PFSK-1 (cell line): ENCODE measurements around the gene SLAMF9.

Experiments
- FOXP2 ChIP-seq: optimal IDR thresholded peaks from 2 replicates; pipeline ENCODE3; 2011; ENCODE audit warnings: borderline replicate concordance, control low read depth, inconsistent platforms; ENCODE audit not compliant: insufficient read depth; ENCODE audit errors: extremely low read length, extremely low read depth
- POLR2AphosphoS5 ChIP-seq: IDR thresholded peaks from 2 replicates; pipeline ENCODE4 v1.6.1; 2012; ENCODE audit warnings: low read depth, mild to moderate bottlenecking, control low read depth, low read length, moderate library complexity
- SIN3A ChIP-seq: IDR thresholded peaks from 2 replicates; pipeline ENCODE4 v1.6.1; 2012; ENCODE audit warnings: mild to moderate bottlenecking, low read length, moderate library complexity, borderline replicate concordance; ENCODE audit not compliant: insufficient read depth
- TAF1 ChIP-seq: IDR thresholded peaks from 2 replicates; pipeline ENCODE4 v1.6.1; 2012; ENCODE audit warnings: low read length, control low read depth, borderline replicate concordance; ENCODE audit not compliant: insufficient read depth
- TF ChIP-seq, protein P1 (sequence below), 2 experiments: IDR thresholded peaks; 2 replicates each; pipeline versions ENCODE4 v1.6.1 to v1.8.0; 2011 to 2012; ENCODE audit warnings: low read depth in 2 of 2, low read length in 2 of 2, control low read depth in 1 of 2, inconsistent platforms in 1 of 2, mild to moderate bottlenecking in 1 of 2, moderate library complexity in 1 of 2; ENCODE audit not compliant: insufficient read depth in 1 of 2

Gene SLAMF9

DNA sequence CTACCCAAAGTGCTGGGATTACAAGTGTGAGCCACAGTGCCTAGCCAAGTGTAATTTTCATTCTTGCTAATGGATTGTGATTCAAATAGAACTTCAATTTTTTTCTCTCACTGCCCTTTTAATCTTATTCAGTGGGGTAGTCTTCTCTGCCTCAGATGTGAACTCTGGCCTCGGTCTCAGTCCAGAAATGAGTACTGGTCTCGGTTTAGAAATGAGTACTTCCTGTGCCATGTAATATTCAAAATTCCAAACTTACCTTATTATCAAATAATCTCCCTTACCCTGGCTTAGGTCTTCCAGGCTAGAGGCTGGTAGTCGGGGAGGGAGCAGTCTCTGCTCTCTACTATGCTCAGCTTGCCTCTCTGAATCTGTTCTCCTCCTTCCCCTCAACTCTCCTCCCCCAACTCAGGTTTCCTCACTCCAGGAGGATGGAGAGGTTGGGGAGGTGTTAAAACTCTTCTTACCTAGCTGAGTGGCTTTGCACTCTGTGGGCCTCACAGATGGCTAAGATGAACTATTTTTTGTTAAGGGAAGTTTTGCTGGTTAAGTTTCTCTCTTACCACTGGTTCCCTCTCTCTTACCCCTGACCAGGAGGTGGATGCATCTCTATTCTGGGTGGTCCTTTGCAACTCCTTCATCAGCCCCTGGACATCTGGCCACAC, 4.8 kb upstream of the SLAMF9 start:
- TF ChIP-seq POLR2AphosphoS5 (no peak), TAF1 (no peak), SIN3A (no peak), FOXP2 (no peak)
- TF ChIP-seq, protein P1, sequence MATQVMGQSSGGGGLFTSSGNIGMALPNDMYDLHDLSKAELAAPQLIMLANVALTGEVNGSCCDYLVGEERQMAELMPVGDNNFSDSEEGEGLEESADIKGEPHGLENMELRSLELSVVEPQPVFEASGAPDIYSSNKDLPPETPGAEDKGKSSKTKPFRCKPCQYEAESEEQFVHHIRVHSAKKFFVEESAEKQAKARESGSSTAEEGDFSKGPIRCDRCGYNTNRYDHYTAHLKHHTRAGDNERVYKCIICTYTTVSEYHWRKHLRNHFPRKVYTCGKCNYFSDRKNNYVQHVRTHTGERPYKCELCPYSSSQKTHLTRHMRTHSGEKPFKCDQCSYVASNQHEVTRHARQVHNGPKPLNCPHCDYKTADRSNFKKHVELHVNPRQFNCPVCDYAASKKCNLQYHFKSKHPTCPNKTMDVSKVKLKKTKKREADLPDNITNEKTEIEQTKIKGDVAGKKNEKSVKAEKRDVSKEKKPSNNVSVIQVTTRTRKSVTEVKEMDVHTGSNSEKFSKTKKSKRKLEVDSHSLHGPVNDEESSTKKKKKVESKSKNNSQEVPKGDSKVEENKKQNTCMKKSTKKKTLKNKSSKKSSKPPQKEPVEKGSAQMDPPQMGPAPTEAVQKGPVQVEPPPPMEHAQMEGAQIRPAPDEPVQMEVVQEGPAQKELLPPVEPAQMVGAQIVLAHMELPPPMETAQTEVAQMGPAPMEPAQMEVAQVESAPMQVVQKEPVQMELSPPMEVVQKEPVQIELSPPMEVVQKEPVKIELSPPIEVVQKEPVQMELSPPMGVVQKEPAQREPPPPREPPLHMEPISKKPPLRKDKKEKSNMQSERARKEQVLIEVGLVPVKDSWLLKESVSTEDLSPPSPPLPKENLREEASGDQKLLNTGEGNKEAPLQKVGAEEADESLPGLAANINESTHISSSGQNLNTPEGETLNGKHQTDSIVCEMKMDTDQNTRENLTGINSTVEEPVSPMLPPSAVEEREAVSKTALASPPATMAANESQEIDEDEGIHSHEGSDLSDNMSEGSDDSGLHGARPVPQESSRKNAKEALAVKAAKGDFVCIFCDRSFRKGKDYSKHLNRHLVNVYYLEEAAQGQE (IDR thresholded peaks at IDR 0.05; ENCODE audit: insufficient read depth in 1 of 2, low read depth in 2 of 2, low read length in 2 of 2): no peak

DNA sequence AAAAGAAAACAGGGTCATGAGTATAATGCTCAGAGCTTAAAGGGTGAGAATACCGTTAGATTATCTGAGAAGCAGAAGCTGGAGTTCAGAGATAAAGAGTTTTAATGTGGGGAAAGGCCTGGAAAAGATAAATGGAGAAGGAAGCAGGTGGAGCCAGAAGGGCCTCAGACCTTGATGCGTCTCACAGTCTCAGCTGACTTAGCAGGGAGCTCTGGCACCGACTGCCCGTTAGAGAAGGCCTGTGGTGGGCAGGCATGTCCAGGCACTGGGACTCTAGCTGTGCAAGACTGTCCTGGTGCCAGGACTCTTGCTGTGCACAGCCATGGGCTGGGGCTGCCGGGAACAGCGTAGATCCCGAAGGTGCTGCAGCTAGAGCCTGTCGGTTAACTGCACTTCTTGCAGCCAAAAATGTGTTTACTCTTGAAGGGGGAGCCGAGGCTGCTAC, 3.8 kb upstream of the SLAMF9 start:
- TF ChIP-seq FOXP2: no peak
- TF ChIP-seq, protein P1 (IDR thresholded peaks at IDR 0.05; ENCODE audit: insufficient read depth in 1 of 2, low read depth in 2 of 2, low read length in 2 of 2): no peak
- TF ChIP-seq TAF1: no peak
- no peak for TF ChIP-seq POLR2AphosphoS5
- TF ChIP-seq SIN3A: no peak

- TF ChIP-seq, protein P1 (IDR thresholded peaks at IDR 0.05; ENCODE audit: insufficient read depth in 1 of 2, low read depth in 2 of 2, low read length in 2 of 2): no peak
- no peak for TF ChIP-seq SIN3A
- TF ChIP-seq FOXP2: no peak
- TF ChIP-seq POLR2AphosphoS5: no peak
- no peak for TF ChIP-seq TAF1
These were observed 1.4 kb upstream of the SLAMF9 start for GRCh38 chr1:159955456-159955855.

- TF ChIP-seq POLR2AphosphoS5: no peak
- no peak for TF ChIP-seq SIN3A
- TF ChIP-seq, protein P1 (IDR thresholded peaks at IDR 0.05; ENCODE audit: insufficient read depth in 1 of 2, low read depth in 2 of 2, low read length in 2 of 2): no peak
- TF ChIP-seq TAF1: no peak
- TF ChIP-seq FOXP2: no peak
These were observed 1.1 kb downstream of the SLAMF9 start for GRCh38 chr1:159952932-159953331.

DNA sequence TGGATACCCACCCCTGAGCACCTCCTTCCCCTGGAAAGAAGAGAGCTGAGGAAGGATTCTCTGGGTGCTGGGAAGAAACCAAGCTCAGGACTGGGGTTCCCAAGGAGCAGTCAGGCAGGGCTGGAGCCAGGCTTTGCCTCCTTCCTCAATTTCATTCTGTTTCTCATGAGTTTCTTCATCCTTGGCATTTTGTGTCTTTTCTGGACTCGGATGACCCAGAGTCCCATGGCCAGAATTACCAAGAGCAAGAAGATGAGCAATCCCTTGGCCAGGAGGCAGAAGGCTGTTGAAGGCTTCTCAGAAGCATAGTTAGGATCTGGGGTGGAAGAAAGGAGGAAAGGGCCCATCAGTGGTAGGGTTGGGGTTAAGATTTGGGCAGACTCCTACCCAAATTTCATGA, 2.5 kb downstream of the SLAMF9 start:
- TF ChIP-seq TAF1 (no peak), POLR2AphosphoS5 (no peak), SIN3A (no peak), FOXP2 (no peak)
- TF ChIP-seq, protein P1 (IDR thresholded peaks at IDR 0.05; ENCODE audit: insufficient read depth in 1 of 2, low read depth in 2 of 2, low read length in 2 of 2): no peak
